Measurements from ENCODE around the gene HMGXB4. TPM values are rescaled to one million over a fixed set of nuclear protein-coding genes. Genes with fewer than 3 reads are reported as not detected.

The HMGXB4 gene
- total and polyA plus RNA-seq, 2 experiments from 2014 or later, result 34.7 to 64.9 TPM

Small RNA genes within 50 kb of the gene (microRNA-seq; reads per million reads assigned to microRNA genes)
- gene MIR3909 (1.1 reads per million), gene MIR6069 (not detected)

Small RNA genes within 50 kb of the gene (small RNA-seq; reads per million reads assigned to genes)
- 0.30 reads per million, percentile 12 among the genes with 10 or more reads in this experiment for gene MIR3909 (ENCODE audit: low replicate concordance)
- gene MIR6069 (ENCODE audit: low replicate concordance), result not detected
- gene RNU7-167P (ENCODE audit: low replicate concordance), result not detected

Other genes with a start within 250 kb of the HMGXB4 start
- gene ISX, start 191.3 kb upstream of the HMGXB4 start, total RNA-seq (2014; rRNA removed; shearing (Covaris generic)), result not detected in 2 replicates
- not detected in 2 replicates for gene ISX, start 191.3 kb upstream of the HMGXB4 start, polyA plus RNA-seq (2016; fragmentation: Nextera tagmentation; extraction: Ambion mirVana)
- 17.8 and 28.0 TPM in 2 replicates for gene TOM1, start 42.4 kb downstream of the HMGXB4 start, total RNA-seq (2014; rRNA removed; shearing (Covaris generic))
- gene TOM1, start 42.4 kb downstream of the HMGXB4 start, polyA plus RNA-seq (2016; fragmentation: Nextera tagmentation; extraction: Ambion mirVana), result 9.1 and 10.9 TPM in 2 replicates
- gene HMOX1, start 123.6 kb downstream of the HMGXB4 start, total RNA-seq (2014; rRNA removed; shearing (Covaris generic)), result 19.3 and 22.6 TPM in 2 replicates
- 10.9 and 12.1 TPM in 2 replicates for gene HMOX1, start 123.6 kb downstream of the HMGXB4 start, polyA plus RNA-seq (2016; fragmentation: Nextera tagmentation; extraction: Ambion mirVana)
- gene MCM5, start 142.6 kb downstream of the HMGXB4 start, total RNA-seq (2014; rRNA removed; shearing (Covaris generic)), result 287 and 325 TPM in 2 replicates
- 282 and 288 TPM in 2 replicates for gene MCM5, start 142.6 kb downstream of the HMGXB4 start, polyA plus RNA-seq (2016; fragmentation: Nextera tagmentation; extraction: Ambion mirVana)